Measurements from ENCODE around the gene NRIP1.

Gene NRIP1

DNA sequence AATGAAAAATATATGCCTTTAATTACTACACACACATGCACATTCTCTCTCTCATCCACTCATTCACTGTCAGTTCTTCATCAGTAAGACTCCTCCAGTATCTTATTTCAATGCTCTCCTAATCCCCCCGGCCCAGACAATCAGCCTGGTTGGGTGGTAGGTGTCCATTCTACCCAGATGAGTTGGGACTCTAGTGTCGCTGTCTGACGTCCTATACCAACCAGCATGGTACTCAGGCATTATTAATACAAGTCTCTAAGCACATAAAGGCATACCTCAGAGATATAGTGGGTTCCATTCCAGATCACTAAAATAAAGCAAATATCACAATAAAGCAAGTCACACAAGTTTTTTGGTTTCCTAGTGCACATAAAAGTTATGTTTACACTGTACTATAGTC is 19.8 kb downstream of the NRIP1 start:
- no peak overlapping the region for H4K8ac ChIP-seq (ENCODE audit: low read depth, low read length)
- H3K4me1 ChIP-seq (ENCODE audit: control insufficient read depth, low read depth, low read length): no peaks in the 10 kb centered on the region
- no peak overlapping the region for H3K9ac ChIP-seq (ENCODE audit: low read length)
- H3K4me2 ChIP-seq (ENCODE audit: low read length): no peak overlapping the region
- H2BK15ac ChIP-seq (replicated peaks; ENCODE audit: low read depth): no peak overlapping the region
- no CpG with 5 or more reads among the region's 3 CpGs for WGBS (ENCODE audit: extremely low coverage, insufficient coverage, low lambda C conversion rate)
- H3K79me1 ChIP-seq (ENCODE audit: low read length): peaks cover 10% of the 10 kb centered on the region
- H3K4ac ChIP-seq (ENCODE audit: low read depth, low read length): no peak overlapping the region
- H3K27ac ChIP-seq (ENCODE audit: low read depth, low read length): no peak overlapping the region
- peaks cover 11% of the 10 kb centered on the region for H3K79me2 ChIP-seq (ENCODE audit: control insufficient read depth, insufficient read depth, low read length)
- H3K18ac ChIP-seq (ENCODE audit: low read length): no peak overlapping the region
- H3K4me3 ChIP-seq (ENCODE audit: low read length): no peak overlapping the region
- H3K27me3 ChIP-seq (ENCODE audit: insufficient read depth, low read length, poor library complexity): no peaks in the 10 kb centered on the region
- H4K5ac ChIP-seq (ENCODE audit: low read length): no peak overlapping the region
- no peak overlapping the region for H3K23ac ChIP-seq (ENCODE audit: low read length)
- H2AK5ac ChIP-seq (ENCODE audit: low read length): no peak overlapping the region
- H3K36me3 ChIP-seq (ENCODE audit: control insufficient read depth, insufficient read depth, low read length): no peaks in the 10 kb centered on the region
- no peak overlapping the region for H2BK120ac ChIP-seq (ENCODE audit: low read depth, low read length)
- DNase-seq: no peak
- no peak overlapping the region for H3K56ac ChIP-seq (ENCODE audit: low read length)
- no peak overlapping the region for H2BK5ac ChIP-seq (ENCODE audit: low read length)

GRCh38 chr21:15042531-15042930 is 22.3 kb downstream of the NRIP1 start:
- H3K79me1 ChIP-seq (ENCODE audit: low read length): peaks cover 7% of the 10 kb centered on the region
- H3K9ac ChIP-seq (ENCODE audit: low read length): no peak overlapping the region
- no peak overlapping the region for H3K23ac ChIP-seq (ENCODE audit: low read length)
- DNase-seq: no peak
- no peak overlapping the region for H2AK5ac ChIP-seq (ENCODE audit: low read length)
- no peak overlapping the region for H4K5ac ChIP-seq (ENCODE audit: low read length)
- no peak overlapping the region for H4K8ac ChIP-seq (ENCODE audit: low read depth, low read length)
- no peaks in the 10 kb centered on the region for H3K36me3 ChIP-seq (ENCODE audit: control insufficient read depth, insufficient read depth, low read length)
- H3K4me3 ChIP-seq (ENCODE audit: low read length): no peak overlapping the region
- H3K56ac ChIP-seq (ENCODE audit: low read length): no peak overlapping the region
- H2BK15ac ChIP-seq (replicated peaks; ENCODE audit: low read depth): no peak overlapping the region
- no peak overlapping the region for H3K4me2 ChIP-seq (ENCODE audit: low read length)
- H3K27ac ChIP-seq (ENCODE audit: low read depth, low read length): no peak overlapping the region
- H2BK5ac ChIP-seq (ENCODE audit: low read length): no peak overlapping the region
- H2BK120ac ChIP-seq (ENCODE audit: low read depth, low read length): no peak overlapping the region
- H3K4ac ChIP-seq (ENCODE audit: low read depth, low read length): no peak overlapping the region
- H3K79me2 ChIP-seq (ENCODE audit: control insufficient read depth, insufficient read depth, low read length): peaks cover 5% of the 10 kb centered on the region
- H3K27me3 ChIP-seq (ENCODE audit: insufficient read depth, low read length, poor library complexity): no peaks in the 10 kb centered on the region
- H3K18ac ChIP-seq (ENCODE audit: low read length): no peak overlapping the region
- H3K4me1 ChIP-seq (ENCODE audit: control insufficient read depth, low read depth, low read length): no peaks in the 10 kb centered on the region

DNA sequence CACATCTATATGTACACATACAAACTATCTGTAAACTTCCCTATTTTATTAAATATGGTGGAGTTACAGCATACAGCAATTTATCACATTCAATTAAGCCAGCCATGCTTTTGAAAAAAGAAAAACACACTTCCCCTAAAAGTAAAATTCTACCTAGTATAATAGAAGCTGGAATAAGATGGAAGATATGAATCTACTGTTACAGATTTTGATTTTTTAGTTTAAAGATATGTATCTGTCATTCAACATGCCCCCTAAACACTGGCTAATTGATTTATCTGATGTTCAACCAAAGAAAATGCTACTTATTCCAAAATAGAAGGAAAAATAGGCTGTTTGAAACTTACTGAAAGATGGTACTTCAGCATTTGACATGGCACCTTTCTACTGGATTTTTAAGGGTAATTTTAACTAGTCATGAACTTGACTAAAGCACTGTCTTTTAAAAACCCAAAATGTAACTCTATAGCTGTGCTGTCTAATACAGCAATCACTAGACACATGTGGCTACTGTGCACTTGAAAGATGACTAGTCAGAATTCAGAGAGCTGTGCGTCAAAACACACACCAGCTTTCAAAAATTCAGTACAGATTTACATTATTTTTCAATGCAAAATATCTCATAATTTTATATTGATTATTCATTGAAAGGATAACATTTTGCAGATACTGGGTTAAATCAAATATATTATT is 25.0 kb downstream of the NRIP1 start:
- no CpG with 5 or more reads among the region's 1 CpG for WGBS (ENCODE audit: extremely low coverage, insufficient coverage, low lambda C conversion rate)

GRCh38 chr21:15037900-15038293 is 26.9 kb downstream of the NRIP1 start:
- no peak overlapping the region for H4K8ac ChIP-seq (ENCODE audit: low read depth, low read length)
- H3K56ac ChIP-seq (ENCODE audit: low read length): no peak overlapping the region
- no peaks in the 10 kb centered on the region for H3K4me1 ChIP-seq (ENCODE audit: control insufficient read depth, low read depth, low read length)
- no CpG with 5 or more reads among the region's 1 CpG for WGBS (ENCODE audit: extremely low coverage, insufficient coverage, low lambda C conversion rate)
- no peak overlapping the region for H3K9ac ChIP-seq (ENCODE audit: low read length)
- no peak overlapping the region for H3K4me3 ChIP-seq (ENCODE audit: low read length)
- no peak overlapping the region for H4K5ac ChIP-seq (ENCODE audit: low read length)
- no peaks in the 10 kb centered on the region for H3K79me2 ChIP-seq (ENCODE audit: control insufficient read depth, insufficient read depth, low read length)
- H3K4ac ChIP-seq (ENCODE audit: low read depth, low read length): no peak overlapping the region
- no peak overlapping the region for H2AK5ac ChIP-seq (ENCODE audit: low read length)
- no peak overlapping the region for H2BK15ac ChIP-seq (replicated peaks; ENCODE audit: low read depth)
- H2BK5ac ChIP-seq (ENCODE audit: low read length): no peak overlapping the region
- H3K23ac ChIP-seq (ENCODE audit: low read length): no peak overlapping the region
- no peaks in the 10 kb centered on the region for H3K27me3 ChIP-seq (ENCODE audit: insufficient read depth, low read length, poor library complexity)
- no peak for DNase-seq
- H3K36me3 ChIP-seq (ENCODE audit: control insufficient read depth, insufficient read depth, low read length): no peaks in the 10 kb centered on the region
- H2BK120ac ChIP-seq (ENCODE audit: low read depth, low read length): no peak overlapping the region
- no peak overlapping the region for H3K4me2 ChIP-seq (ENCODE audit: low read length)
- no peak overlapping the region for H3K27ac ChIP-seq (ENCODE audit: low read depth, low read length)
- H3K79me1 ChIP-seq (ENCODE audit: low read length): peaks cover 4% of the 10 kb centered on the region
- no peak overlapping the region for H3K18ac ChIP-seq (ENCODE audit: low read length)

More for the DNA sequence above, 25.0 kb downstream of the NRIP1 start:
- no peak overlapping the region for H2AK5ac ChIP-seq (ENCODE audit: low read length)
- no peak overlapping the region for H3K56ac ChIP-seq (ENCODE audit: low read length)
- no peak overlapping the region for H3K23ac ChIP-seq (ENCODE audit: low read length)
- H3K79me1 ChIP-seq (ENCODE audit: low read length): peaks cover 6% of the 10 kb centered on the region
- no peak overlapping the region for H3K4me2 ChIP-seq (ENCODE audit: low read length)
- no peak overlapping the region for H3K4me3 ChIP-seq (ENCODE audit: low read length)
- no peak overlapping the region for H3K9ac ChIP-seq (ENCODE audit: low read length)
- no peak overlapping the region for H2BK5ac ChIP-seq (ENCODE audit: low read length)
- no peaks in the 10 kb centered on the region for H3K36me3 ChIP-seq (ENCODE audit: control insufficient read depth, insufficient read depth, low read length)
- H4K8ac ChIP-seq (ENCODE audit: low read depth, low read length): no peak overlapping the region
- no peak overlapping the region for H3K27ac ChIP-seq (ENCODE audit: low read depth, low read length)
- H3K79me2 ChIP-seq (ENCODE audit: control insufficient read depth, insufficient read depth, low read length): peaks cover 3% of the 10 kb centered on the region
- no peak overlapping the region for H3K4ac ChIP-seq (ENCODE audit: low read depth, low read length)
- no peak overlapping the region for H2BK15ac ChIP-seq (replicated peaks; ENCODE audit: low read depth)
- H2BK120ac ChIP-seq (ENCODE audit: low read depth, low read length): no peak overlapping the region
- H4K5ac ChIP-seq (ENCODE audit: low read length): no peak overlapping the region
- no peak for DNase-seq
- H3K27me3 ChIP-seq (ENCODE audit: insufficient read depth, low read length, poor library complexity): no peaks in the 10 kb centered on the region
- H3K4me1 ChIP-seq (ENCODE audit: control insufficient read depth, low read depth, low read length): no peaks in the 10 kb centered on the region
- no peak overlapping the region for H3K18ac ChIP-seq (ENCODE audit: low read length)

DNA sequence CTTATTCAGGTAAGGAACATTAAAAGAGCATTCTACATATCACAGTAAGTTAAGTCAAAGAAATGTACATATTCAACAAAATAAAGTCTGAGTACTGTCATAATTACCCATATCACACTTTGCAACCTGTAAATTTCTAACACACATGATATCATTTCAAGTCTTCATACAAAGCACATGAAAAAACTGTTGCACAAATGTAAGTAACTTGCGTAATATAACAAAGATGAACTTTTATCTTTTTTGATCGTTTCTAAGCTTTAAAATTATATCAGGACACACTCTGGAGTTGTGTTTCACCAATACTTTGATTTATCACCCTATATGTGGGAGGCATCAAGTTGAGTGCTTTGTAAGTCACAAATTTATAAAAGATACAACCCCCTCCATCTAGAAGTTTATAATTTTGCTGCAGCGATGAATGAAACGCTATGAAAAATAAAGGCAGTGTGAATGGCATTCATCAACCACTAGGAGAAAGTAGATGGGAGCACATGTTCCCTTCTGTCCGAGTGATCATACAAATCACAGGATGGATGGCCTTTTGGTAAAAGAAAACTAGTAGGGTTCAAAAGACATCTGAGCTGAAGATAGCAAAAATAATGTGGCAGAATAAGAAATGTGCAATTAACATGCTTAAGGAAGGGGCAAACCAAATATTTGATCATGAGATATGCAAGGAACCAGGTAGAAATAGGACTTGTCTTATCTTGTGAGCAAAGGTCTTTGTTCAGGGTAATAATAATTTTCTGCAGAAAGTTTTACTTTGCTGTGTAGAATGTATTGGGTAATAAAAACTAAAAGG is 27.5 kb downstream of the NRIP1 start:
- no peaks in the 10 kb centered on the region for H3K79me2 ChIP-seq (ENCODE audit: control insufficient read depth, insufficient read depth, low read length)
- no peak overlapping the region for H2BK120ac ChIP-seq (ENCODE audit: low read depth, low read length)
- H2BK5ac ChIP-seq (ENCODE audit: low read length): no peak overlapping the region
- no peaks in the 10 kb centered on the region for H3K36me3 ChIP-seq (ENCODE audit: control insufficient read depth, insufficient read depth, low read length)
- no CpG with 5 or more reads among the region's 5 CpGs for WGBS (ENCODE audit: extremely low coverage, insufficient coverage, low lambda C conversion rate)
- H3K4ac ChIP-seq (ENCODE audit: low read depth, low read length): no peak overlapping the region
- H3K4me1 ChIP-seq (ENCODE audit: control insufficient read depth, low read depth, low read length): no peaks in the 10 kb centered on the region
- H2BK15ac ChIP-seq (replicated peaks; ENCODE audit: low read depth): no peak overlapping the region
- H3K27me3 ChIP-seq (ENCODE audit: insufficient read depth, low read length, poor library complexity): no peaks in the 10 kb centered on the region
- no peak overlapping the region for H3K18ac ChIP-seq (ENCODE audit: low read length)
- H3K4me2 ChIP-seq (ENCODE audit: low read length): no peak overlapping the region
- H3K56ac ChIP-seq (ENCODE audit: low read length): no peak overlapping the region
- no peak overlapping the region for H3K4me3 ChIP-seq (ENCODE audit: low read length)
- H3K79me1 ChIP-seq (ENCODE audit: low read length): peaks cover 3% of the 10 kb centered on the region
- H4K8ac ChIP-seq (ENCODE audit: low read depth, low read length): no peak overlapping the region
- H3K9ac ChIP-seq (ENCODE audit: low read length): no peak overlapping the region
- H4K5ac ChIP-seq (ENCODE audit: low read length): no peak overlapping the region
- no peak overlapping the region for H3K27ac ChIP-seq (ENCODE audit: low read depth, low read length)
- H2AK5ac ChIP-seq (ENCODE audit: low read length): no peak overlapping the region
- no peak overlapping the region for H3K23ac ChIP-seq (ENCODE audit: low read length)
- no peak for DNase-seq
